ENCODE data around the gene ST3GAL3. TPM values are rescaled to one million over a fixed set of nuclear protein-coding genes. Genes with fewer than 3 reads are reported as not detected.

The ST3GAL3 gene
- total RNA-seq, 1 donor from 2014 or later: 18.7 TPM

DNA sequence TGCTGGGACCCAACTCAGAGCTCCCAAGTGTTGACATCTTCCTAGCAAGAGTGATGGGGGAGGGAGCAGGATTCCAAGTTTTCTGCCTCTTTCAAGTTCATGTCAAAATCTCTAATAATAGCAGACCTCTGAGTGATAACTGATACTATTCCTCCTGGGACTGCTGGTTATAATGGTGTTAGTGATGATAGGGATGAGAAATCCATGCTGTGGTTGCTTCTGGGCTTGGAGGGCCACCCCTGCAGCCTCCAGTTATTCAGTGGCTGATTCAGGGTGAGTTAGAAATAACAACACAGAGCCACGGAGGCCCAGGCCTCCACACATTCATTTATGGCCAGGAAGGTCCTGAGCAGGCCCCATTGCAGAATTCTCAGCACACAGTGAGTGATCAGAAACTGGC lies 185.7 kb downstream of the ST3GAL3 start:
- no peaks in the 10 kb centered on the region for H3K4me1 ChIP-seq
- no peak overlapping the region for H3K27ac ChIP-seq
- no peak for TF ChIP-seq POLR2AphosphoS5 (IDR thresholded peaks at IDR 0.05; ENCODE audit: insufficient read depth in 1 of 2, low read depth in 1 of 2)
- TF ChIP-seq POLR2A (IDR thresholded peaks at IDR 0.05): no peak
- TF ChIP-seq, protein P1, sequence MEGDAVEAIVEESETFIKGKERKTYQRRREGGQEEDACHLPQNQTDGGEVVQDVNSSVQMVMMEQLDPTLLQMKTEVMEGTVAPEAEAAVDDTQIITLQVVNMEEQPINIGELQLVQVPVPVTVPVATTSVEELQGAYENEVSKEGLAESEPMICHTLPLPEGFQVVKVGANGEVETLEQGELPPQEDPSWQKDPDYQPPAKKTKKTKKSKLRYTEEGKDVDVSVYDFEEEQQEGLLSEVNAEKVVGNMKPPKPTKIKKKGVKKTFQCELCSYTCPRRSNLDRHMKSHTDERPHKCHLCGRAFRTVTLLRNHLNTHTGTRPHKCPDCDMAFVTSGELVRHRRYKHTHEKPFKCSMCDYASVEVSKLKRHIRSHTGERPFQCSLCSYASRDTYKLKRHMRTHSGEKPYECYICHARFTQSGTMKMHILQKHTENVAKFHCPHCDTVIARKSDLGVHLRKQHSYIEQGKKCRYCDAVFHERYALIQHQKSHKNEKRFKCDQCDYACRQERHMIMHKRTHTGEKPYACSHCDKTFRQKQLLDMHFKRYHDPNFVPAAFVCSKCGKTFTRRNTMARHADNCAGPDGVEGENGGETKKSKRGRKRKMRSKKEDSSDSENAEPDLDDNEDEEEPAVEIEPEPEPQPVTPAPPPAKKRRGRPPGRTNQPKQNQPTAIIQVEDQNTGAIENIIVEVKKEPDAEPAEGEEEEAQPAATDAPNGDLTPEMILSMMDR (IDR thresholded peaks at IDR 0.05): no peak
- no peaks in the 10 kb centered on the region for H3K27me3 ChIP-seq
- no peaks in the 10 kb centered on the region for H3K36me3 ChIP-seq
- H3K9me3 ChIP-seq: no peaks in the 10 kb centered on the region
- intact Hi-C loops (cut with DNase I): no loop called here
- no peak for DNase-seq (ENCODE audit: extremely low spot score in 2 of 2)
- H3K4me3 ChIP-seq: no peak overlapping the region

DNA sequence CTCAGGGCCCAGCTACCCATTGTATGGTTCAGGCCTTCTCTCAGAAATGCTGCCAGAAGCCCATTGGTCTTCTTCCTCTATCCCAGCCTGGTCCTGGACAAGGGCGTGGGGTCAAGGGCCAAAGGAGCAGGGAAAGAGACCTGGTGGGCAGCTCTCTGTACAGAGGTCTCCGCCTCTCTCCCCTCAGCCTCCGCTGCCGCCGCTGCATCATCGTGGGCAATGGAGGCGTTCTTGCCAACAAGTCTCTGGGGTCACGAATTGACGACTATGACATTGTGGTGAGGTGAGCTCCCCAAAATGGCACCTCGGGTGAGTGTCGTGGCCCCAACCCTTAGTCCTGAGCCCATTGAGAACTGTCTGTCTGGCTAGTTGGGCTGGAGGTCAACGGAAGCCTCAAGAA lies 191.6 kb downstream of the ST3GAL3 start:
- H3K27me3 ChIP-seq: no peaks in the 10 kb centered on the region
- no peak overlapping the region for H3K27ac ChIP-seq
- no peaks in the 10 kb centered on the region for H3K9me3 ChIP-seq
- H3K4me1 ChIP-seq: no peaks in the 10 kb centered on the region
- intact Hi-C loops (cut with DNase I): no loop called here
- H3K36me3 ChIP-seq: peaks cover 0 to 8% of the 10 kb centered on the region in 2 donors
- no peak overlapping the region for H3K4me3 ChIP-seq
- TF ChIP-seq POLR2A (IDR thresholded peaks at IDR 0.05) (no peak), POLR2AphosphoS5 (IDR thresholded peaks at IDR 0.05; ENCODE audit: insufficient read depth in 1 of 2, low read depth in 1 of 2) (no peak)
- TF ChIP-seq, protein P1 (IDR thresholded peaks at IDR 0.05): no peak
- no peak for DNase-seq (ENCODE audit: extremely low spot score in 2 of 2)

DNA sequence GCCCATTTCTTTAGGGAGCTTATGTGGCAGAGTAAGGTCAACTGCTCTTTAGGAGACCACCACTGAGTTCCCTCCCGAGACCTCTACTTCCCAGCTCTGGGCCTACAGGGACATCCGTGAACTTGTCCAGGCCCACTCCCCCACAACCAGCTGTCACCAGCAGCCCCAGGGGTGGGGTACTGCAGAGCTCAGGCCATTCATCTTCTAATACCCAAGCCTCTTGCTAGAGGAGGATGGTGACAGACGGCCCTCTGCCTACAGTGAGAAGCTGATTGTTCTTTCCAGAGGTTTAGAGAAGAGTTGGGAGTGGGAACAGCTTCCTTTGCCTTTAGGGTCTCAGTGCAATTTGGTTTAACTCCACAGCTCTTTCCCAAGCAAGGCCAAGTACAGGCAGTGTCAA lies 193.1 kb downstream of the ST3GAL3 start:
- no peaks in the 10 kb centered on the region for H3K4me1 ChIP-seq
- H3K9me3 ChIP-seq: no peaks in the 10 kb centered on the region
- DNase-seq (ENCODE audit: extremely low spot score in 2 of 2): no peak
- intact Hi-C loops (cut with DNase I): no loop called here
- no peak overlapping the region for H3K27ac ChIP-seq
- TF ChIP-seq POLR2AphosphoS5 (IDR thresholded peaks at IDR 0.05; ENCODE audit: insufficient read depth in 1 of 2, low read depth in 1 of 2) (no peak), POLR2A (IDR thresholded peaks at IDR 0.05) (no peak)
- TF ChIP-seq, protein P1 (IDR thresholded peaks at IDR 0.05): no peak
- H3K36me3 ChIP-seq: peaks cover 0 to 8% of the 10 kb centered on the region in 2 donors
- H3K4me3 ChIP-seq: no peak overlapping the region
- H3K27me3 ChIP-seq: no peaks in the 10 kb centered on the region

DNA sequence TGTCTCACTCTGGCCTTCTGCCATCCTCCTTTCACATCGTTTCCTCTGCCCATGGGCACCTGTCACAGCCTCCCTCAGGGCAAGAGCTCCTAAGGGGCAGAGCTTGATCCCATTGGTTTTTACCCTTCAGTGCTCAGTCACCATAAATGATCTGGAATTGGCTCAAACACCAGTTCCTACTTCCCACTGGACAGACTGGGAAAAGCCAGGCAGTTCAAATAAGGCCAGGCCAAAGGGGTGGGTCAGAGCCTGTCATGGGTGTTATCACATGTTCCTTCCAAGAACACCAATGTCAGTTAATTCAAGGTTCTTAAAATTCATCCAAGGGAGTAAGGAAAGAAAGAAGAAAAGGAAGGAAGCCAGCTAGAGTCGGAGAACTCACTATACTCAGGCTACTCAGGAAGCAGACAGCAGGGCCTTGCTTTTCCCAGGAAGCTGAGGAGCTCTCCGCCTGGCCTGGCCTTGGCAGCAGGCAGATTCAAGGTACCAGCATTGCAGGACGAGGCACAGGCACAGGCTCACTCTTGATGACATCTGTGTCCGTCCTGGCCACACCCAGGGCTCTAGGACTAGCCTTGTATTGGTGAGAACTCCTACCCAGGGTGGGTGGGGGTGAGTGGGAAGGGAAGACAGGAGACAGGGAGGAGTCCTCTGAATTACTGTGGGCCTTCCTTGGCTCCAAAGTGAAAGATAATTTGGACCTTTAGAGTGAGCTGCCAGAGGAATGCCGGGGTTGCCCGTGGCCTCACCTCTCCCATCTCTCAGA lies 194.0 kb downstream of the ST3GAL3 start:
- H3K9me3 ChIP-seq: no peaks in the 10 kb centered on the region

More for the DNA sequence above, 194.0 kb downstream of the ST3GAL3 start:
- no peak overlapping the region for H3K4me3 ChIP-seq
- intact Hi-C loops (cut with DNase I): no loop called here
- H3K4me1 ChIP-seq: no peaks in the 10 kb centered on the region
- DNase-seq (ENCODE audit: extremely low spot score in 2 of 2): no peak
- TF ChIP-seq, protein P1 (IDR thresholded peaks at IDR 0.05): no peak
- TF ChIP-seq POLR2AphosphoS5 (IDR thresholded peaks at IDR 0.05; ENCODE audit: insufficient read depth in 1 of 2, low read depth in 1 of 2) (no peak), POLR2A (IDR thresholded peaks at IDR 0.05) (no peak)
- H3K27me3 ChIP-seq: no peaks in the 10 kb centered on the region
- peaks cover 0 to 8% of the 10 kb centered on the region in 2 donors for H3K36me3 ChIP-seq
- H3K27ac ChIP-seq: no peak overlapping the region

All from vagina (tissue), 2 donors.